GM19043 (cell line): ENCODE measurements around the gene DFFB.

Source experiments
- ATAC-seq: cut with Tn5 transposase; IDR thresholded peaks from one replicate; pipeline ENCODE4 v1.9.1; 2021; ENCODE audit warnings: low read depth; ENCODE audit not compliant: unreplicated experiment

The DFFB gene

GRCh38 chr1:3827813-3828307, 29.4 kb upstream of the DFFB start:
- ATAC-seq: no peak

- no peak for ATAC-seq
Observed at GRCh38 chr1:3828391-3828790, 28.9 kb upstream of the DFFB start.

DNA sequence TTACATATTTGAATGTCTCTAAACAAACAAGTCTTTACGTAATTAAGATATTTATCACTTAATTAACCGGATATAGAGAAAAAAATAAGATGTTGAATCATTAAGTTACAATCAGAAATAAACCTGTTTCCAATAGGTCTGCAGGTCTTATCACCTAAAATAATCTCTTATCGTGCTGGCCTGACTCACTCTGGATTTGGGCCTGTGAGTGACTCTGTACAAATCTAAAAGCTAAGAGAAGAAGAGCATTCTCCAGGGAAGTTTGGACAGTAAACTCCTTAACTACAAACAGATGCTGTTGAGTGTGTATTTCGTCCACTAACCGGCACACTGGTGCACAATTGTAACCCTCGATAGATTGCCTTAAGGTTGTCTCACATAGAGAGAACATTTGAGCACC, 25.6 kb upstream of the DFFB start:
- ATAC-seq: no peak

DNA sequence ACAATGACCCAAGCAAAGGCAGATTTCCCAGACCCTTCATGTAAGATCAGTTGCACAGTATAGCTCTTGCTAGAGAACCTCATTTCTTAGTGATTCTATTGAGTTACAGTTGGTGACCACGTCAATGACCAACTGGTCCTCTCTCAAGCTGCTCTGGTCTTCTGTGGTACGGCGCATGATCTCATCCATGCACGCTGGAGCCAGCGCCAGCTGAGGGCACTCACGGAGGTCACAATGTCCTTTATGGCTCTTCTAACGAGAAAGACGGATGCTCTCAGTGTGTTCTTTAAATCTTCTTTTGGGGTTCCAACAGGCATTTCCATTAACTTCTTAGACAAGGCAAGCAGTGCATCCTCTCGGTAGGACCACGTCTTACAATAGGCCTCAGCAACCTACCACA, 22.6 kb upstream of the DFFB start:
- no peak for ATAC-seq

GRCh38 chr1:3836421-3836820, 20.9 kb upstream of the DFFB start:
- ATAC-seq: no peak

- ATAC-seq: no peak
Observed at GRCh38 chr1:3837200-3837599, 20.1 kb upstream of the DFFB start.

GRCh38 chr1:3837685-3838084, 19.6 kb upstream of the DFFB start:
- no peak for ATAC-seq

- ATAC-seq: no peak
Observed at GRCh38 chr1:3838788-3839187, 18.5 kb upstream of the DFFB start.

DNA sequence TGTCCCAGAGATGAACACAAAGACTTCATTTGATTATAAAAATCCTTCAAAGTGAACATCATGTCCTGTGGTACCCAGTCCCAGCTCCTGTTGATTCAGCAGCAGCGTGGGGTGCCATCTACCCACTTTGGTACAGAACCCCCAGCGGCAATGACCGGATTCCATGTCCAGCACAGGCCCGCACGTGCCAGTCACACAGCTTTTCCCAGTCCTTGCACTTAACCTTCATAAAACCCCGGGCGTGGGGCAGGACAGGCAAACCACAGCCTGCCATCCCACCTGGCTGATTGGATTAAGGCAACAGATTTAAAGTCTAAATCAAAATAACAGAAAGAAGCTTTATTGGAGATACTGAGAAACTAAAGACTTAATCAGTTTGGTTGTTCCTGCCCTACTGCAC, 15.8 kb upstream of the DFFB start:
- ATAC-seq: no peak

DNA sequence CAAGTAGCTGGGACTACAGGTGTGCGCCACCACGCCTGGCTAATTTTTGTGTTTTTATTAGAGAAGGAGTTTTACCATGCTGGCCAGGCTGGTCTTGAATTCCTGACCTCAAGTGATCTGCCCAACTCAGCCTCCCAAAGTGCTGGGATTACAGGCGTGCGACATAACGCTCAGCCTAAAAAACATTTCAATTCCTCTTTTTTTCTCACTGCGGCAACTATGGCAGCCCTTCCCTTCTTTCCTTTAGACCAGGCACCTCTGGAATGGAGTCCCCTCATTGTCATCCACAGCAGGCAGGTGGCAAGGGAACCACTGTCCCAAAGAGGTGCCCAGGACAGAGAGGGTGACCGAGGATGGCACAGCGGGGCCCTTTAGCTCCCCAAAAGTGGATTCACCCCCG, 14.4 kb upstream of the DFFB start:
- ATAC-seq: no peak

GRCh38 chr1:3846541-3846940, 10.7 kb upstream of the DFFB start:
- ATAC-seq: no peak

- ATAC-seq: no peak
Observed at GRCh38 chr1:3847081-3847480, 10.2 kb upstream of the DFFB start.

DNA sequence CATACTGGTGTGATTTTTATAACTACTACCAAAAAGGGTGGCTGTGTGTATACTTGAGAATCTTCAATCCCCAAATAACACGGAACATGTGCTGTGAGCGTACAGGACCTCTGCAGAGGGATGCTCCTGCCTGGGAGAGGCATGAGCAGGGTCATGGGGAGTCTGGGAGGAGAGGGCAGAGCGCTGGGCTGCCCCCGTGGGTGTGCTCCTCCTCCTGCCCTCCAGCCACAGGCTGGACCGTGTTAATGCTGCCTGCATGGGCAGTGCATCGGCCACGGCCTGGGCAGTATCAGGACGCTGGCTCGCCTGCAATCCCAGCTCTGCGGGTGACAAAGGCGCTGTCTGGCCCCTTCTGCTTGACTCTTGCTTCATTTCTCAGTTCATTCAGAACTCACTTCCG, 6.4 kb upstream of the DFFB start:
- no peak for ATAC-seq

GRCh38 chr1:3851292-3851691, 6.0 kb upstream of the DFFB start:
- ATAC-seq: no peak

DNA sequence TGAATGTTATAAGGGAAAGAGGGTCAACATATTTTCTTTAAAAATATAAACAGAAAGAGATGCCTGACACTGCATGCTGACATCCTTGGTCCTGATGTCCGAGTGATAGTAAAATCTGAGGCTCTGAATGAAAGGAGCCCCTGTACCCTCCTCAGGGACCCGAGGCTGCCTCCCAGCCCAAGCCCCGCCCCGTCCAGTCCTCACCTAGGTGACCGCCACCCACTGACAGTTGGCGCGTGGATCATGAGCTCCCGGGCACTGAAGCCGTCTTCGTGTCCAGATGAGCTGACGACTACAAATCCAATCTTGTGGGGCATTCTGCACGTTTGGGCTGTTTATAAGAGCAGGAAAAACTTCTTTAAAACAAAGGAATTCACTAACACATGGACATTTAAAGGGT, 5.2 kb upstream of the DFFB start:
- no peak for ATAC-seq

- ATAC-seq: no peak
Observed at GRCh38 chr1:3852711-3853485, 4.4 kb upstream of the DFFB start.

GRCh38 chr1:3857791-3858129, 484 bp downstream of the DFFB start:
- no peak for ATAC-seq

DNA sequence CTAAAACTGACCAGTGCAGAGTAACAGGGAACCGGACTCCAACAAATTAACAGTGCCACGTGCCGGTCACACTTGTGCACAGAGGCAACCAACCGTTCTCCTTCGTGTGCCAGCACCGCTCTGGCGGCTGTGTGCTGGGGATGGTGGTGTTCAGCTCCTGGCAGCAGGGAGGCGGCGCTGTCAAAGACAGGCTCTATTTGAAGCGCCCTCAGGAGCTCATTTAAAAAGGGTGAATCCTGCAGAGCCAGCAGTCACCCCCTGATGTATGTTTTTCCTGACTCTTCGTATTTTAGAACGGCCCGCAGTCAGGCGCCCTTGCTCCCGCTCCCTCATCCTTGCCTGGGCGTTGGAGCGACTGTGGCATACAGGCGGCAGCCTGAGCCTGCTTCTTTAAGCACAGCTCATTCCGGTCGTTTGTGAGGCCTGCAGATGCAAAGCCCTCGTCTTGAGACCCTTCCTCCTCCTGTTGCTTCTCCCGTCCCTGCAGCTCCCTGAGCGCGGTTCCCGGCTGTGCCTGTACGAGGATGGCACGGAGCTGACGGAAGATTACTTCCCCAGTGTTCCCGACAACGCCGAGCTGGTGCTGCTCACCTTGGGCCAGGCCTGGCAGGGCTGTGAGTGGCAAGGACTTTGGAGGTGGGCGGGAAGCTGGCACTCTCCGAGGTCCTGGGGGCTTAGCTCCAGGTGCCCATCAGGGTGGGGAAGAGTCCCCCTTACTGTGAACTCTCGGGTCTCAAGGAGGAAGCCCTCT, 1.1 kb downstream of the DFFB start:
- ATAC-seq: no peak

- ATAC-seq: no peak
Observed at GRCh38 chr1:3863231-3863935, 6.1 kb downstream of the DFFB start.

DNA sequence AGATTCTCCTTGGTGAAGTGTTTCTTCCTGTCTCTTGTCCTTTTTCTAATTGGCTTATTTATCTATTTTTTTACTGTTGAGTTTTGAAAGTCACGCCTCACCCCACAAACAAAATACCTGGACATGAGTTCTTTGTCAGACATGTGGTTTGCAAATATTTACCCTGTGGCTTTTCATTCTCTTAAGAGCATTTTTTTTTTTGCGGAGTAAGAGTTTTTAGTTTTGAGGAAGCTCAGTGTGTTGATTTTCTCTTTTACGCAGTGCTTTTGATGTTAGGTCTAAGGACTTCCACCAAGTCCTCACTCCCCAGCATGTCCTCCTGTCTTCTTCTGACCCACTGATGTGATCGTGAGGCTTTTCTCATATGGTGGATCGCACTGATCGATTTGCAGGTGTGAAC, 7.6 kb downstream of the DFFB start:
- ATAC-seq: no peak

DNA sequence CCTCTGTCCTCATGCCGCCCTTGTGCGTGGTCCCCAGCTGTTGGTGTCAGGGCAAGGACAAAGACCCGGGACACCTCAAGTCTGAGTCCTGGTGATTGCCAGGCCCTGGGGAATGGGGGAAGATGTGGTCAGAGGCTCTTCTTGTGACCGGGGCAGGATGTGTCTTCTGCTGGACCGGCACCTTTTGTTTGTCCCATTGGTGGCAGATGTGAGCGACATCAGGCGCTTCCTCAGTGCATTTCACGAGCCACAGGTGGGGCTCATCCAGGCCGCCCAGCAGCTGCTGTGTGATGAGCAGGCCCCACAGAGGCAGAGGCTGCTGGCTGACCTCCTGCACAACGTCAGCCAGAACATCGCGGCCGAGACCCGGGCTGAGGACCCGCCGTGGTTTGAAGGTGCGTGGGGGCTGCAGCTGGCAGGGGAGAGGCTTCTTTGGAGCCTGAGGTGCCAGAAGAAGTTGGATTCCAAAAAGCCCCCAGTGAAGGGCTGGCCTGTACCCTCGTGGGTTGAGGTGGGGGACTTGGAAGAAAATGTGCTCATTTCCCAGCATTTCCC, 8.4 kb downstream of the DFFB start:
- no peak for ATAC-seq
